HG02885 (cell line): ENCODE measurements around the gene EMID1.

Experiments used
- ATAC-seq: cut with Tn5 transposase; IDR thresholded peaks from one replicate; pipeline ENCODE4 v1.9.1; 2021; ENCODE audit warnings: mild to moderate bottlenecking; ENCODE audit not compliant: unreplicated experiment, poor library complexity

The EMID1 gene

DNA sequence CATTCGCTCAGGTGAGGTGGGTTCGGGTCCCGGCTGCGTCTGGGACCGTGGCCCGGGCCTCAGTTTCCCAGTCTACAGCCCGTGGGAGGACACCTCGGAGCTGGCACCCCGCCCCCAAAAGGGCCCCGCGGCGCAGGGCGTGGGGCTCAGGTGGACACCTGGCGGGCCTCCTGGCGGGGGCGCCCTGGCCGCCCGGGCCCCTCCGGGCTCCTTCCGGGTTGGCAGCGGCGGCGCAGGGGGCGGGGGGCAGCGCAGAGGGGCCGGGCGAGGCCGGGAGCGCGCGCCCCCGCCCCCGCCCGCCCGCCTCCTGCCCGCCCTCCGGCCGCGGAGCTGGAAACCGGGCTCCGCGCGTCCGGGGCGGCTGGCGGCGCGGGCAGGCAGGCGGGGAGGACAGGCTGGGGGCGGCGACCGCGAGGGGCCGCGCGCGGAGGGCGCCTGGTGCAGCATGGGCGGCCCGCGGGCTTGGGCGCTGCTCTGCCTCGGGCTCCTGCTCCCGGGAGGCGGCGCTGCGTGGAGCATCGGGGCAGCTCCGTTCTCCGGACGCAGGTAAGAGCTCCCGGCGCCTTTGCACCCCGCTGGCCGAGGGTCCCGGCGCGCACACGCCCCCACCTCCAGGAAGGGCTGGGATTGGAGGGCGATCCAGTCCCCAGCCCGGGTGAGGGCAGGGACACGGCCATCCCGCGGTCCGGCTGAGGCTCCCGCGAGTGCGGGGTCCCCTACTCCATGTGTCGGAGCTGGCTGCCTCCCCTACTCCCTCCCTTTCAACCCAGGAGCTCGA lies at the start of gene EMID1:
EMID1 (plus strand) TSS at position 303 of the 778 bp plus-strand sequence; CDS start at position 446, 143 bp downstream.
- ATAC-seq = no peak

DNA sequence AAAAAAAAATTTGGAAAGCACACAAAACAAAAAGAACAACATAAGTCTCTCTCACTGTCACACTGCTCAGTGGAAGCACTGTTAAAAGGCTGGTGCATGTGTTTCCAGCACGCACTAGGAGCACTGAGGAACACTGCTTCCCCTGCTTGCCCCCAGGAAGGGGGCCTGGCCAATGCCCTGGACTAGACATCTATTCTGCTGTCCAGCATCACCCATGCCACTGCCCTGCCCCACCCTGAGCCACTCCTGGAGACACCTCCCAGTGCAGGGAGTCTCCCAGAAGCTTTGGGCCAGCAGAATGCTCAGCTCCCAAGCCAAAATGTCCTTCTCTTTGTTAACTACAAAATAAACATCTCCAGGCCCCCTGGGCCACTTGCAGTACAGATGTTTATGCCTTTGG lies 49.7 kb upstream of the EMID1 start:
- no peak for ATAC-seq

DNA sequence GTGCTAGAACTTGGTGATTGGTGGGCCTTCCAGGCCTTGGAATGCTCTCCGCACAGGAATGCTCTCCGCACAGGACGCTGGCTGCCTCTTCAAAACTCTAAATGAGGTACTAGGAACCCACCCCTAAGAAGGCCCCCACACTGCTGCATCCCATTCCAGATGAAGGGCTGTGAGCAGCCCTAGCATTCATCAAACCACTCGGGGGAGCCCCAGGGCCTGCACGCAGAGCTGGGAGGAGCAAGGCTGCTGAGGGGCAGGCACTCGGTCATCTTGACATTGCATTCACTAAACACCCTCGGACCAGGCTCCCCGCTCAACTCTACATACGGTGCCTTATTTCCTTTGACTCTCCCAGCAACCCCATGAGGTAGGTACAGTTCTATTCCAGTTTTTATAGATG lies 49.2 kb upstream of the EMID1 start:
- ATAC-seq = no peak

DNA sequence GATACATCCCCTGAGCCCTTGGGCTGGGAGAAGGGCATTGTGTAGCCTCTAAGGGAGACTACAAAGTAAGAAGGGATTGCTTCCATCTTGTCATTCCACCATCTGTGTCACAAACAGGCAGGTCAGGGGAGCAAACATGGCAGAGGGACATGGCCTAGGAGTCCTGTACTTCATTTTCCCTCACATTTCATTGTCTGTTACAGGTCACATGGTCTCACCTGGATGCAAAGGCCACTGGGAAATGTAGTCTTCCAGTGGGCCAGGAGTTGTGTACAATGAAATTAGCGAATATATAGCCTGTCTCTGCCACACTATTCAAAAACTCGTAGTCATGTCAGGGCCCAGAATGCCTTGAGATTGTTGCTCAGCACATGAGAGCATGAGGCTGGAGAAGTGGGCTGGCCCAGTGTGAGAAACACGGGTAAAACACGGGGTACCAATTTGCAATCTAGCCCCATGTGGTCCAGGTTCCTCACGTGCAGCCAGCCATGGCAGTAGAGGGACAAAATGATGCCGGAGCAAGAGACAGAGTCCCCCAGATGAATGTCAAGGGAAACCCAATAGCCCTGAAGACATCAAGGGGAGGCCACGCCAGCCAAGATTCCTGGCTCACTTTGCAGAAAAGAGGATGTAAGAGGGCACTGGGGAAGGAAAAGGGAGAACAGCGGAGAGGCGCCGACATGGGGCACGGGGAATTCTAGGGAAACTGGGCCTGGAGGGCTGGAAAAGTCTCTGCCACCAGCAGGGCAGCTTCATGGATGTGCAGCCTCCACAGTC lies 47.7 kb upstream of the EMID1 start:
- no peak for ATAC-seq

DNA sequence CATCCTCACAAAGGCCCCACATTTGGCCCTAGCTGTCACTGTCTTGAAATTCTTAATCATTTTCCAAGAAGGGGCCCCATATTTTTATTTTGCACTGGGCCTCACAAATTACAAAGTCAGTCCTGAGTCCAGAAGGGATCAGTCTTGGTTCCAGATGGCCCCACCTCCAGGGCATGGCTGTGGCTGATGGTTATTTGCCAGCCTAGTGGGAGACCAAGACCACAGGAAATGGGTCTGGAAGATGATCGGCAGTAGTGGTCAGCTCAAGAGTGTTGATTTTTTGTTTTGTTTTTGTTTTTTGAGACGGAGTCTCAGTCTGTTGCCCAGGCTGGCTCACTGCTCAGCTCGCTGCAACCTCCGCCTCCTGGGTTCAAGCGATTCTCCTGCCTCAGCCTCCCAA lies 47.1 kb upstream of the EMID1 start:
- ATAC-seq = no peak

DNA sequence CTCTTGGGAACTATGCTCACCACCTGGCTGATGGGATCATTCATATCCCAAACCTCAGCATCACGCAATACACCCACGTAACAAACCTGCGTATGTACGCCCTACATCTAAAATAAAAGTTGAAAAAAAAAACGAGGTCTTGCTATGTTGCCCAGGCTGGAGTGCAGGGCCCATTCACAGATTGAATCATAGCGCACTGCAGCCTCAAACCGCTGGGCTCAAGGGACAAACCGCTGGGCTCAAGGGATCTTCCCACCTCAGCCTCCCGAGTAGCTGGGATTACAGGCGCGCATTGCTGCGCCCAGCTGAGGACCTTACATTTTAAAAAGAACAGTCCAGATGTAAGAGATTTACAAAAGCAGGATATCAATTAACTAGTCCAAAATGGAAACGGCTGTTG lies 41.9 kb upstream of the EMID1 start:
- no peak for ATAC-seq

DNA sequence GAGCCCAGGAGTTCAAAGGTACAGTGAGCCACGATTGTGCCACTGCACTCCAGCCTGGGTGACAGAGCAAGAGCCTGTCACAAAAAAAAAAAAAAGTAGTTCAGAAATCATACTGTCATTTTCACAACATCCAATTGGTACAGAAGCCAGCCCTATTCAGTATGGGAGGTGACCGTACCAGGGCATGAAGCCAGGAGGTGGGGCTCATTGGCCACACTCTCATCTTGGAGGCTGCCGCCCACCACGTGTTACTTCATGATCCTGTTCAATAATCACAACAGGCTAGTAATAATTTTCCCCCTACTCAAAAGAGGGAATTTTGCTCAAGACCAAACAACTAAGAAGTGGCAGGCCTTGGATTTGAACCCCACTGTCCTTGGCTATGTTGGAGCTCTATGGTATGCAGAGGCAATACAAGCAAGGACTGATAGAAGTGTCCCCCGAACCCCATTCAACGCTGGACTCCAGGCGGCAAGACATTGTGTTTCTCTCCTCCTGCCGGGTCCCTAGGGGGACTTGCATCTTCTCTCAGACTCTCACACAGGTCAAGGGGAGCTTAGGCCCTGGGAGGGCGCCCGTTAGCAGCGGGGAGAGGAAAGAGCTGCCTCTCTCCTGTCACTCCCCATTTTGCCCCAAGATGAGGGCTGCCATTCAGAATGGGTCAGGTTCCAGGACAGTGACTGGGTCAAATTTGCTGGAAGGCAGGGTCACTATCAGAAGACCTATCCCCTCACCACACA lies 40.2 kb upstream of the EMID1 start:
- ATAC-seq = no peak

DNA sequence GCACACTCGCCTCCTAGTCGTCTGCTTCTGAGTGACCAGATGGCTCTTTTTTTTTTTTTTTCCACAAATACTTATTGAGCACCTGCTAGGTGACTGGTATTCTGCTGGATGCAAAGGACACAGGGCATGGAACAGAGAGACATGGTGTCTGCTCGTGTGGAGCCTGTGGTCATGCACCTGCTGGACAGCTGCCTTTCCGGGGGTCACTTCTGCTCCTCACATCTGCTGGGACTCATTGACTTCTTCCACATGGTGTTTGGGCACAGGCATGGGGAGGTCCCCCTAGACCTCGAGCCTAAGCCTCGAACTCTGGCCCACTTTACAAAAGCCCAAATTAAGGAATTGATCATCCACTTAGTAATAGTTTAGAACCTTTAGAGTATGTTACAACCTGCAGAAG lies 39.5 kb upstream of the EMID1 start:
- no peak for ATAC-seq

DNA sequence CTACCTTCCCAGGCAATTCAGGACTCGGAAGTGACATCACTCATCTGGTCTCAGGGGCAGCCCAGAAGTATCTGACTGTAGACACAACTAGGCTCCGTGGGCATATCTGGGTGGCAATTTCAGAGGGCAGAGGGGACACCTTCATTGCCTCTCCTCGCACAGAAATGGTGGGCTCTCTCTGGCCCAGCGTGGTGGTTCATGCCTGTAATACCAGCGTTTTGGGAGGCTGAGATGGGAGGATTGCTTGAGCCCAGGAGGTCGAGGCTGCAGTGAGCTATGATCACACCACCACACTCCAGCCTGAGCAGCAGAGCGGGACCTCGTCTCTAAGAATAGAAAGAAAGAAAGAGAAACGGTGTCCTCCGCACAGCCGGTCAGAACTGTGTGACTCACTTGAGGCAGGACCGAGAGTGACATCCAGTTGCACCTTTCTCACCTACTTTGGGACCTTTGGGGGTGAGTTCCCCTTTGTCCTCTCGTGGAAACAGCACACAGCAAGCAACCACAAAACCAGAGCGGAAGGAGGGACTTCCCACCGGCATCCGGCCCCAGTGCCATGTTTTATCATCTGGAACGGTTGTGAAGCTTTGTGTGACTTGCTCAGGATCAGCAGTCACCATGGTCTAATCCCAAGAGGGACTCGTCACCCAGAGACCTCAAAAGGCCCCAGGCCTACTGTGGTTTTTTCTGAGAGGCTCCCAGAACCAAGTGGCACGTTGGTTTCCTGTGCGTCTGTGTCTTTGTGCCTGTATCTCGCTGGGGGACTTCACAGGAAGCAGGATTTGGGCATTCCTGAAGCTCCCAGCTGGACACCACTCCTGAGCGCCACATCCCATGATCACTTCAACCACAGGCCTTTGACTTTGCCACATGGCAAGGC lies 38.4 kb upstream of the EMID1 start:
- ATAC-seq = peak; percentile 89

DNA sequence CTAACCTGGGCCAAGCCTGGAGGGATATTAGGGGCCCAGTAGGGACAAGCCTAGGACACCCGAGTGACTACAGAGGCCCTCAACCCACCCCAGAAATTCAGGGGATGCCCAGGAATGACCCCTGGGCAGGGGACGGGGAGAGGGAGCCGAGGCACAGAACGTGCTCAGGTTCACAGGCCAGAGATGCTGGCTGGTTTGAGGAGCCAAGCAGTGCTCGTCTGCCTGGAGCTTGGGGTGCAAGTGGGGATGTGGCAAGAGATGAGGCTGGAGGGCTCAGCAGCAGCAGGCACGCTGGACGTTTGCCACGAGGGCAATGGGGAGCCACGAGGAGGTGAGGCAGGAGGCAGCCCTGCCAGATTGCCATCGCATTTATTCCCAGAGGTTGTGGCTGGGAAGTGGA lies 34.0 kb upstream of the EMID1 start:
- no peak for ATAC-seq

DNA sequence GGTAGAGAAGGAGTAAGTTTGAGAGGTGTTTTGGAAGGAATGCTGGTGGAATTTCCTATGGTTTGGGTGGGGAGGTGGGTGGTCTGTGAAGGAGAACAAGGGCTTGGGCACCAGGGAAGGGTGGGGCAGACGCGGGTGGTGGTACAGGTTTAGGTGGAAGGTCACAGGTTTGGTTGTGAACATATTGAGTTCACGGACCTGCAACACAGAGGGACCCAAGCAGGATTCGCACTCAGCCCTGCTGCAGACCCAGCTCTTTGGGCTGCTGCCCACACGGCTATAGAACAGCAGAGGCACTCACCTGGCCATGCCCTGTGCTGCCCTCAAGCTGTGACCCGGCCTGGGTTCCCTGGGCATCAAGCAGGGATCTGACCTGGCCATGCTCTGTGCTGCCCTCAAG lies 33.5 kb upstream of the EMID1 start:
- no peak for ATAC-seq

DNA sequence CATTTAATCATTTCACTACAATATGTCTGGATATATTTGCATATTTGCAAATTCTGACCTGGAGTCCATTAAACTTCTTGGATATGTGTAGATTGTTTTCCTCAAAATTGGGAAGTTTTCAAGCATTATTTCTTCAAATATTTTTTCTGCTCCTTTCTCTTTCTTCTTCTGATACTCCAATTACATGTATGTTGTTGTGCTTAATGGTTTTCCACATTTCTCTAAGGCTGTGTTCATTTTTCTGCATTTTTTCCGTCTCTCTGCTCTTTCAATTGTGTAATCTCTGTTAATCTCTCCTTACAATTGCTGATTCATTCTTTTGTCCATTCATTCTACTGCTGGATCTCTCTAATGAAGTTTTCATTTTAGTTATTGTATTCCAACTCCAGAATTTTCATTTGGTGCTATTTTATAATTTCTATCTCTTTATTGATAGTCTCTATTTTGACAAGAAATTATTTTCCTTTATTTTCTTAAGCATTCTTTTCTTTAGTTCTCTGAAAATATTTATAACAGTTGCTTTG lies 30.3 kb upstream of the EMID1 start:
- no peak for ATAC-seq

DNA sequence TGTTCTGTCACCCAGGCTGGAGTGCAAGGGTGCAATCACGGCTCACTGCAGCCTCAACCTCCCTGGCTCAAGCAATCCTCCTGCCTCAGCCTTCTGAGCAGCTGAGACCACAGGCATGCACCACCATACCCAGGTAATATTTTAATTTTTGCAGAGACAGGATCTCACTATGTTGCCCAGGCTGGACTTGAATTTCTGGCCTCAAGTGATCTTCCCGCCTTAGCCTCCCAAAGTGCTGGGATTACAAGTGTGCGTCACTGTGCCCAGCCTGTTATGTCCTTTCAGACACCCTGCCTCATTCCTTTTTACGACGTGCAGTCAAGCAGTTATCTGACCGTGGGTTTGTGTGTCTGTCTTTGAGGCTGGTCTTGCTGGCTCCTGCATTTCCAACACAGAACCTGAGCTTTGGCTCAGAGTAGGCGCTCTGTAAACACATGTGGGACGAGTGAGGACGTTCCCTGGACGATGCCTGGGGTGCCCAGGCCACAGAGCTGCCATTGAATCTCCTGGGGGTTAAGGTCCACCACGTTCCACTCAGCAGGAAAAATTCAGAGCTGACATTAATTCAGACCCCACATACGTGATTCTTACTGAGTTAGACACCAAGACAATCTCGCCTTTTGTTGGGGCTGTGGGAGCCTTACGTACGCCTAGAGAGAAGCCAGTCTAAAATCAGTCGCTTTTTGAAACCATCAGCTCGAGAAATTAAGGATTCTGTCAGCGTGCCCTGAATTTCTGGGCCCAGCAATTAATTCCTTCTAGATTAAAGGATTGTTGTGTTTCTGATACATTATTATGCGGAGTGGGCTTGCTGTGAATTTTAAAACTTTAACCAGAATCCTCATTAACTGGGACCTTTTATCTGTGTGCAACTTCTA lies 21.5 kb upstream of the EMID1 start:
- ATAC-seq = no peak

DNA sequence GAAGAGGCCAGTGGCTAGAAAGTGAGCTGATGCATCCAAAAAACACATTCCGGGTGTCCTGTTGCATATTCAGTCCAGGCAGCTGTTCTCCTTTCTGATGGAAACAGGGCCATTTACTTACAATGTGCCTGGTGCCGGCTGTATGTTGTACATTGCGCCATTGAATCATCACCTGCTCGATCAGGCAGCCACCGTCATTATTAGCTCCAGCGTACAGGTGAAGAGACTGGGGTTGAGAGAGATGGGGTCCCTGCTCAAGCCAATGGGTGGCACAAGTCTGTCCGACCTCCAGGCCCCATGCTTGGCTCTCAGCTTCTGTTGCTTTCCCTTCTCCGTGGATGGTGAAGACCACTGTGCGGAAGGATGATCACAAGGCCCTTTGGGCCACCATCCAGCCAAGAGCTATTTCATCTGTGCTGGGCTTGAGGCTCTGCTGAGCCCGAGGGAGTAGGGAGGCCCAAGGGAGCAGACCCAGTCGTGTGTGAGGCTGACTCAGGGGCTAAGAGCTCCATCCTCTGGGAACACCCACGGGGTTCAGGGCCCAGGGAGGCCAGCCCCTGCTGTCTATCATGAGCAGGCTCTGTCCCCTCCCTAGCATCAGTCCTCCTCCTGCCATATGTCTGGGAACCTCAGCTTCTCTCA lies 20.7 kb upstream of the EMID1 start:
- no peak for ATAC-seq

DNA sequence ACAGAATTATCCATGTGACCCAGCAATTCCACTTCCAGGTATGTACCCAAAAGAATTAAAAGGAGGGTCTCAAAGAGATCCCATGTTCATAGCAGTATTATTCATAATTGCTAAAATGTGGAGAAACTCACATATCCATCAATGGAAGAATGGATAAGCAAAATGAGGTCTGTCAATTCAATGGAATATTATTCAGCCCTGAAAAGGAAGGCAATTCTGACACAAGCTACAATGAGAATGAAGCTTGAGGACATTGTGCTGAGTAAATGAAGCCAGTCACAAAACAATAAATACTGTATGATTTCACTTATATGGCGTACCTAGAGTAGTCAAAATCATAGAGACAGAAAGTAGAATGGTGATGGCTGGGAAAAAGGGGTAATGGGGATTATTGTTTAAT lies 19.4 kb upstream of the EMID1 start:
- no peak for ATAC-seq

DNA sequence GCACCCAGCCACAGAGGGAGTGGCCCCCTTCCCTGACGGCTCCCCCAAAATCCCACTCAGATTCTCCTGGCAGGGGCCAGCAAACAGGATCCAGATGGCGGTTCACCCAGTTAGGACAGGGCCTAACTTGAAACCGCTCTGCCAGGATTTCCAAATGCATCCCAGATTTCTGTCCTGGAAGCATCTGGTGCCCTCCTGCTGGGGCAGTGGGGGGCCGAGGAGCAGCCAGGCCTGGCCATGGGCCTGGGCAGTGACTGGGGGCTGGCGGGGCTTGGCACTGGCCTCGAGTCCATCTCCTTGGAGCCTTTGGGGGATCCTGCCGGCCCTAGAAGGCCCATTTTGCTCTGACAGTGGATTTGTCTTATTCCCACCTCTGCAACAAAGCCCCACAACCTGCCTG lies 17.9 kb upstream of the EMID1 start:
- ATAC-seq = no peak

DNA sequence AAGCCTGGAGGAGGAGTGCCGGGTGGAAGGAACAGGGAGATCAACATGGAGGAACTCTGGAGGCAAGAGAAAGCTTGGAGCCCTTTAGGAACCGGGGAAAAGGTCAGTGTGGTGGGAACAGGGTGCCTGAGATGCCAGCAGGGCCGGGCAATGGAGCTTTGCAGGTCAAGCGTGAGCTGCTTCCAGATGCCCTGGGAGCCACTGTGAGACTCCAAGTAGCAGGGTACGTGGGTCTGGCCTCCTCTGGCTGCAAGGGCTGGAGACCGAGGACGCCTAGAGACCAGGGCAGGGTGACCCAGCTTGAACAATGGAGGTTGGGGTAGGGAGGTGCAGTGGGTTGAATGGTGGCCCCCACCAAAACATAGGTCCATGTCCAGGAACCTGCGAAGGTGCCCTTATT lies 15.6 kb upstream of the EMID1 start:
- no peak for ATAC-seq

DNA sequence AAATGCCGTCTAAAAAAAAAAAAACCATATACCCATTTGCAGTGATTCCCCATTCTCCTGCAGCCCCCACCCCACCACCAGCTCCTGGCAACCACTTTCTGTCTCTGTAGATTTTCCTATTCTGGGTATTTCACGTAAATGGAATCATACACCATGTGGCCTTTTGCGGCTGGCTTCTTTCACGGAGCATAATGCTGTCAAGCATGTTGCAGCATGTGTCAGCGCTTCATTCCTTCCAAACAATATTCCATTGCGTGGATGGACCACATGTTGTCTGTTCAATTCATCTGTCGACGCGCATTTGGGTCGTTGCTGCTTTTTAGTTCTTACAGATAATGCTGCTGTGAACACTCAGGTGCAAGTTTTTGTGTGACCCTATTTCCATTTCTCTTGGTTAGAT lies 14.8 kb upstream of the EMID1 start:
- ATAC-seq = no peak

DNA sequence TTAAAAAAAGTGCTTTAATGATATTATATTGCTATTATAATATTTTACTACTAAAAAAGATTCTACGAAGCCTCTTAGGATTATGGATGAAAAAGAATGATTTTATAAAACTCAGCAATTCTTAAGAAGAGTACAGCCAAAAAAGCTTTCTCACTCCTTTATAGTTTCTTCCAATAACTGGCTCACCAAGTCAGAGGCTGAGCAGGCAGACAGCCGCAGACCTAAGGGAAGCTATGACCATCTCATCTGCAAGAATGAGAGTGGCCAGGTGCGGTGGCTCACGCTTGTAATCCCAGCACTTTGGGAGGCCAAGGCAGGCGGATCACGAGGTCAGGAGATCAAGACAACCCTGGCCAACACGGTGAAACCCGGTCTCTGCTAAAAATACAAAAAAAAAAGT lies 12.7 kb upstream of the EMID1 start:
- ATAC-seq = no peak
